GM12878 (cell line): Measurements from ENCODE around the gene PPFIBP1. TPM values are rescaled to one million over a fixed set of nuclear protein-coding genes. Genes with fewer than 3 reads are reported as not detected.

Experiments used
- ATAC-seq: fragments of 200-7000 bp; cut with Tn5 transposase; 3 replicates; pipeline ENCODE4 v1.9.1; 2020; ENCODE audit warnings: mild to moderate bottlenecking, moderate library complexity
- BruUV-seq: library from RNA; stranded (reverse); fragments of 400-500 nt; replicated peaks from 2 replicates; lab custom pipeline; 2021; lab: Mats Ljungman, UMichigan
- CTCF ChIA-PET: fragments of 300-600 bp; sonication (Branson Sonifier 250); formaldehyde crosslinking; extraction: SDS; loops from one replicate; lab custom pipeline; 2021; ENCODE audit warnings: inconsistent platforms; lab: Yijun Ruan, JAX
- POLR2A ChIA-PET: fragments of 350-600 bp; formaldehyde crosslinking; extraction: SDS; loops from one replicate; lab custom pipeline; 2021; ENCODE audit warnings: inconsistent platforms; lab: Charles Lee
- RAD21 ChIA-PET: fragments of 300-600 bp; sonication (Branson Sonifier 250); formaldehyde crosslinking; loops from one replicate; lab custom pipeline; 2023; ENCODE audit warnings: antibody characterized with exemption; ENCODE audit not compliant: unreplicated experiment; lab: Charles Lee
- SMC1A ChIA-PET: fragments of 300-600 bp; sonication (Branson Sonifier 250); formaldehyde crosslinking; loops from one replicate; lab custom pipeline; 2023; ENCODE audit not compliant: unreplicated experiment, uncharacterized antibody; lab: Charles Lee
- DNase-seq: peaks from one replicate; pipeline ENCODE4 v3.0.0-alpha.2; 2011; ENCODE audit warnings: low read depth, low spot score
- FAIRE-seq: peaks from 3 replicates; lab custom pipeline; 2011; peaks lifted over from hg19 to GRCh38; lab: Jason Lieb, UNC
- H2AFZ ChIP-seq: 2 replicates; pipeline ENCODE4 v1.6.0; 2011; ENCODE audit warnings: low read depth, low read length, control low read depth; ENCODE audit not compliant: control insufficient read depth
- H3K27ac ChIP-seq: 2 replicates; pipeline ENCODE4 v1.5.1; 2011; ENCODE audit warnings: control low read depth; ENCODE audit not compliant: control insufficient read depth, insufficient read depth
- H3K27me3 ChIP-seq, 2 experiments: replicated peaks in 1 of 2; 2 replicates each; pipeline versions ENCODE4 v1.6.0 to v1.6.1; 2011; ENCODE audit warnings: low read length in 1 of 2; ENCODE audit not compliant: control insufficient read depth in 2 of 2, insufficient read depth in 2 of 2
- H3K36me3 ChIP-seq, 2 experiments: 2 replicates each; pipeline ENCODE4 v1.5.1; 2011; ENCODE audit warnings: low read length in 1 of 2; ENCODE audit not compliant: control insufficient read depth in 2 of 2, insufficient read depth in 2 of 2
- H3K4me1 ChIP-seq: 2 replicates; pipeline ENCODE4 v1.6.1; 2011; ENCODE audit warnings: mild to moderate bottlenecking, low read length, moderate library complexity, mixed read lengths; ENCODE audit not compliant: control insufficient read depth, insufficient read depth
- H3K4me2 ChIP-seq: 2 replicates; pipeline ENCODE4 v1.6.0; 2011; ENCODE audit warnings: control low read depth; ENCODE audit not compliant: control insufficient read depth, insufficient read depth
- H3K4me3 ChIP-seq: fragments of 200-600 bp; sonication (generic); 2 replicates; pipeline ENCODE4 v1.5.1; 2016
- H3K79me2 ChIP-seq: 2 replicates; pipeline ENCODE4 v1.6.0; 2011; ENCODE audit warnings: low read length; ENCODE audit not compliant: control insufficient read depth, insufficient read depth
- H3K9ac ChIP-seq: 2 replicates; pipeline ENCODE4 v1.8.0; 2011; ENCODE audit warnings: low read length, control low read depth, mixed read lengths; ENCODE audit not compliant: control insufficient read depth, insufficient read depth
- H3K9me3 ChIP-seq: replicated peaks from 3 replicates; pipeline ENCODE4 v1.5.1; 2011; ENCODE audit warnings: mild to moderate bottlenecking, low read length; ENCODE audit not compliant: control insufficient read depth, insufficient read depth
- H4K20me1 ChIP-seq: 2 replicates; pipeline ENCODE4 v1.6.0; 2011; ENCODE audit not compliant: control insufficient read depth, insufficient read depth
- CHD4 ChIP-seq: fragments of 200-600 bp; sonication (generic); IDR thresholded peaks from 2 replicates; pipeline ENCODE4 v1.6.1; 2016; ENCODE audit warnings: mild to moderate bottlenecking
- CREB1 ChIP-seq: IDR thresholded peaks from 2 replicates; pipeline ENCODE4 v1.6.1; 2012; ENCODE audit warnings: low read depth, mild to moderate bottlenecking, inconsistent platforms
- HDAC2 ChIP-seq: fragments of 200-600 bp; sonication (generic); IDR thresholded peaks from 2 replicates; pipeline ENCODE4 v1.6.1; 2017
- KLF5 ChIP-seq: fragments of 450-650 bp; IDR thresholded peaks from 2 replicates; pipeline ENCODE4 v1.6.1; 2014; ENCODE audit warnings: mild to moderate bottlenecking; ENCODE audit not compliant: partially characterized antibody
- MEF2B ChIP-seq: fragments of 450-650 bp; IDR thresholded peaks from 2 replicates; pipeline ENCODE4 v1.6.1; 2018; ENCODE audit warnings: mild to moderate bottlenecking, moderate library complexity; ENCODE audit not compliant: partially characterized antibody, poor library complexity, severe bottlenecking
- MXI1 ChIP-seq: fragments of 150-350 bp; IDR thresholded peaks from 2 replicates; pipeline ENCODE4 v1.6.1; 2011; ENCODE audit warnings: low read depth, mild to moderate bottlenecking, inconsistent platforms, low read length, improper control_type of control experiment
- NR2C1 ChIP-seq: fragments of 450-650 bp; IDR thresholded peaks from 2 replicates; pipeline ENCODE4 v1.6.1; 2017; ENCODE audit warnings: antibody characterized with exemption, mild to moderate bottlenecking, moderate library complexity
- POLR2A ChIP-seq: IDR thresholded peaks from 2 replicates; pipeline ENCODE4 v1.6.1; 2011; ENCODE audit warnings: low read depth, mild to moderate bottlenecking, low read length
- POLR2AphosphoS2 ChIP-seq: IDR thresholded peaks from 2 replicates; pipeline ENCODE4 v1.6.1; 2011; ENCODE audit warnings: low read depth, mild to moderate bottlenecking, low read length, improper control_type of control experiment, moderate library complexity
- RAD21 ChIP-seq: IDR thresholded peaks from 2 replicates; pipeline ENCODE4 v1.6.1; 2011; ENCODE audit warnings: mild to moderate bottlenecking, low read depth, low read length, moderate library complexity; ENCODE audit not compliant: insufficient read depth
- RUNX3 ChIP-seq: IDR thresholded peaks from 2 replicates; pipeline ENCODE4 v1.6.1; 2012; ENCODE audit warnings: low read length, inconsistent platforms
- SMAD1 ChIP-seq: fragments of 450-650 bp; IDR thresholded peaks from 2 replicates; pipeline ENCODE4 v1.6.1; 2018; ENCODE audit warnings: mild to moderate bottlenecking, low read depth; ENCODE audit not compliant: partially characterized antibody
- TBL1XR1 ChIP-seq: IDR thresholded peaks from 2 replicates; pipeline ENCODE4 v1.6.1; 2012; ENCODE audit warnings: low read depth, low read length, improper control_type of control experiment
- TCF12 ChIP-seq: IDR thresholded peaks from 2 replicates; pipeline ENCODE4 v1.6.1; 2011; ENCODE audit warnings: low read depth, mild to moderate bottlenecking, low read length
- ZNF274 ChIP-seq: IDR thresholded peaks from one replicate; pipeline ENCODE4 v1.8.0; 2011; ENCODE audit not compliant: insufficient read length, insufficient read depth
- WGBS: methylation state at CpG from one replicate; pipeline ENCODE4 v1.1.6; 2016; ENCODE audit warnings: low lambda C conversion rate; ENCODE audit not compliant: insufficient replicate concordance, insufficient coverage; ENCODE audit errors: missing lambda C conversion rate; 5-methylcytosine and 5-hydroxymethylcytosine counted together
- in situ Hi-C: fragments of 300-500 bp; cut with MboI; formaldehyde crosslinking; loops from 9 replicates; pipeline ENCODE4 v1.14.3; 2018; ENCODE audit warnings: mixed read lengths
- intact Hi-C: fragments of 100-400 bp; cut with micrococcal nuclease; formaldehyde crosslinking; loops from one replicate; pipeline ENCODE4 v1.14.2; 2022; ENCODE audit not compliant: unreplicated experiment
- polyA plus RNA-seq, 11 experiments: library from polyadenylated mRNA; depleted of rRNA in 4 of 11; unstranded in 6 of 11; stranded (reverse) in 5 of 11; fragments of >200 nt; fragmentation: Nextera tagmentation in 4 of 11; fragmentation: Illumina TruSeq in 1 of 11; extraction: Ambion mirVana in 4 of 11; extraction: Trizol in 1 of 11; gene quantifications; 1 replicate in 1 of 11; 2 replicates in 10 of 11; pipeline versions ENCODE4 v1.2.1 to v1.2.3, GENCODE V29; 2011 to 2016; ENCODE audit warnings: inconsistent platforms in 2 of 11, missing spikeins in 2 of 11, low read depth in 1 of 11
- total RNA-seq, 4 experiments: library from RNA; depleted of rRNA in 3 of 4; stranded (reverse); fragments of >200 nt in 3 of 4; fragmentation: Illumina TruSeq in 1 of 4; extraction: Trizol in 1 of 4; gene quantifications; 2 replicates each; pipeline versions ENCODE4 v1.2.1 to v1.2.3, GENCODE V29; 2013 to 2021
- TF ChIP-seq, protein P1 (sequence below): fragments of 450-650 bp; IDR thresholded peaks from 2 replicates; pipeline ENCODE4 v1.6.1; 2017; ENCODE audit warnings: borderline replicate concordance

PPFIBP1 gene
- total and polyA plus RNA-seq, 10 of the 15 experiments (the other 5 are each of a cell fraction or from before 2014, with no cell fraction given) = 0.47 to 7.8 (median 3.6) TPM

DNA sequence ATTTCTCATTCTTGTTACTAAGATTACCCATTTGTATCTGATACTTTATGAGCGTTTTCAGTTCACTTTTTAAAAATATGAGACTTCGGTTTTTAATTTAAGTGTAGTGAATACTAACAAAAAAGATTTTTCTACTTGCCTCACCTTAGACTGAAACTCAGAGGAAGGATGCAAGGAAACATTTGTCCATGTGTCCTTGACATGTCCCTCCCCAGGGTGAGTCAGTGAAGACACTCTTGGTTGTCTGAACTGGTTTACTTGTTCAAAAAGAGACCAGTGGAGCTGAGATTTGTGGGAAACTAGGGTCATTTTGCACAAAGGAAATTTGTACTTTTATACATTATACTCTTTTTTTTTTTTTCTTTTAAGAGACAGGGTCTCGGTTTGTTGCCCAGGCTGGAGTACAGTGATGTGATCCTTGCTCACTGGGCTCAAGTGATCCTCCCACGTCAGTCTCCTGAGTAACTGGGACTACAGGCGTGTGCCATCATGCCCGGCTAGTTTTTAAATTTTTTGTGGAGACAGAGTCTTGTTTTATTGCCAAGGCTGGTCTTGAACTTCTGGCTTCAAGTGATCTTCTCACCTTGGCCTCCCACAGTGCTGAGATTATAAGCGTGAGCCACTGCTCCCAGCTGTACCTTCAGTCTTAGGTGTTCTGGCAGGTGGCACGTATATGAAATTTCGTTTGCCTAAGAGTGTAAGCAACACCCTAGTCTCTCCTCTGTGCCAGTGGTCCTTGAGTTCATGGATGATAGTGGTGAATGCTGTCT is 56.7 kb downstream of the PPFIBP1 start:
- Histone ChIP-seq H3K27me3 (no peaks in the 10 kb centered on the region), H4K20me1 (no peaks in the 10 kb centered on the region), H3K4me1 (peaks cover 39% of the 10 kb centered on the region), H3K9ac (no peak overlapping the region), H3K79me2 (no peaks in the 10 kb centered on the region), H3K9me3 (no peaks in the 10 kb centered on the region), H3K4me3 (no peak overlapping the region), H2AFZ (no peak overlapping the region), H3K36me3 (no peaks in the 10 kb centered on the region), H3K27ac (no peak overlapping the region), H3K4me2 (no peak overlapping the region)
- no TSS peak for BruUV-seq
- FAIRE-seq (no peak), DNase-seq (no peak), ATAC-seq (no peak)
- ChIA-PET CTCF (no interaction called here), SMC1A (no interaction called here), RAD21 (no interaction called here), POLR2A (no interaction called here)
- TF ChIP-seq POLR2A (no peak), KLF5 (no peak), SMAD1 (no peak), CREB1 (no peak), RAD21 (no peak), MEF2B (no peak), TBL1XR1 (no peak), CHD4 (no peak), RUNX3 (no peak), POLR2AphosphoS2 (no peak), ZNF274 (no peak), HDAC2 (no peak), NR2C1 (no peak), MXI1 (no peak), TCF12 (no peak)
- TF ChIP-seq, protein P1, sequence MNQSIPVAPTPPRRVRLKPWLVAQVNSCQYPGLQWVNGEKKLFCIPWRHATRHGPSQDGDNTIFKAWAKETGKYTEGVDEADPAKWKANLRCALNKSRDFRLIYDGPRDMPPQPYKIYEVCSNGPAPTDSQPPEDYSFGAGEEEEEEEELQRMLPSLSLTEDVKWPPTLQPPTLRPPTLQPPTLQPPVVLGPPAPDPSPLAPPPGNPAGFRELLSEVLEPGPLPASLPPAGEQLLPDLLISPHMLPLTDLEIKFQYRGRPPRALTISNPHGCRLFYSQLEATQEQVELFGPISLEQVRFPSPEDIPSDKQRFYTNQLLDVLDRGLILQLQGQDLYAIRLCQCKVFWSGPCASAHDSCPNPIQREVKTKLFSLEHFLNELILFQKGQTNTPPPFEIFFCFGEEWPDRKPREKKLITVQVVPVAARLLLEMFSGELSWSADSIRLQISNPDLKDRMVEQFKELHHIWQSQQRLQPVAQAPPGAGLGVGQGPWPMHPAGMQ = no peak
- intact Hi-C loops (no loop called here), in situ Hi-C loops (no loop called here)
- WGBS = 64% methylated on average over 9 of the region's 9 CpGs
